Adrenal gland (tissue), 12 donors: Measurements from ENCODE around the gene HSBP1L1. TPM values are rescaled to one million over a fixed set of nuclear protein-coding genes. Genes with fewer than 3 reads are reported as not detected.

Experiments used
- DNase-seq, 7 donors: peaks; one replicate each; pipeline ENCODE4 v3.0.0-alpha.2; 2019 to 2020
- H3K27ac ChIP-seq, 5 donors: fragments of 200-600 bp; sonication (generic) in 4 of 5; 1 replicate in 3 of 5; 2 replicates in 2 of 5; pipeline versions ENCODE4 v1.5.1 to v1.8.0; 2016 to 2020; ENCODE audit warnings: mild to moderate bottlenecking in 1 of 5
- H3K27me3 ChIP-seq: fragments of 200-600 bp; 2 replicates; pipeline ENCODE4 v1.8.0; 2021
- H3K36me3 ChIP-seq, 2 donors: fragments of 200-600 bp; replicated peaks in 1 of 2; 1 replicate in 1 of 2; 2 replicates in 1 of 2; pipeline versions ENCODE4 v1.5.1 to v1.8.0; 2018 to 2022
- H3K4me1 ChIP-seq, 2 donors: fragments of 200-600 bp; replicated peaks in 1 of 2; 1 replicate in 1 of 2; 2 replicates in 1 of 2; pipeline versions ENCODE4 v1.5.1 to v1.8.0; 2018 to 2021
- H3K4me3 ChIP-seq, 4 donors: fragments of 200-600 bp; sonication (generic) in 3 of 4; one replicate each; pipeline ENCODE4 v1.5.1; 2016 to 2018
- H3K9me3 ChIP-seq, 3 donors: fragments of 200-600 bp; sonication (generic) in 1 of 3; replicated peaks in 1 of 3; 1 replicate in 2 of 3; 2 replicates in 1 of 3; pipeline versions ENCODE4 v1.5.1 to v1.8.0; 2016 to 2021
- CTCF ChIP-seq, 6 experiments: fragments of 450-650 bp in 4 of 6; fragments of 200-600 bp in 2 of 6; sonication (generic) in 1 of 6; IDR thresholded peaks; 1 replicate in 5 of 6; 2 replicates in 1 of 6; pipeline versions ENCODE4 v1.5.1 to v1.8.0; 2016 to 2021; ENCODE audit warnings: antibody characterized with exemption in 6 of 6, mild to moderate bottlenecking in 2 of 6, moderate library complexity in 1 of 6
- POLR2A ChIP-seq, 2 donors: fragments of 450-650 bp; IDR thresholded peaks; one replicate each; pipeline ENCODE4 v1.6.1; 2017; ENCODE audit warnings: antibody characterized with exemption in 2 of 2, mild to moderate bottlenecking in 2 of 2, moderate library complexity in 1 of 2
- WGBS, 4 donors: extraction: QIAGEN DNeasy Blood & Tissue Kit in 2 of 4; methylation state at CpG; one replicate each; pipeline versions ENCODE4 v1.1.5 to v1.1.7; 2013 to 2017; 5-methylcytosine and 5-hydroxymethylcytosine counted together
- intact Hi-C, 2 donors: fragments of 100-400 bp; cut with DNase I; formaldehyde crosslinking; loops; one replicate each; pipeline versions ENCODE4 v1.14.1 to v1.15.0; 2022 to 2023
- polyA plus RNA-seq, 3 donors: library from polyadenylated mRNA; stranded (reverse); fragments of 200-250 nt in 2 of 3; fragments of 350-450 nt in 1 of 3; fragmentation: Illumina TruSeq in 1 of 3; extraction: RNeasy Lipid Tissue Mini Kit (QIAGEN cat#74804) in 1 of 3; gene quantifications; one replicate each; pipeline ENCODE4 v1.2.3, GENCODE V29; 2013 to 2014
- total RNA-seq, 9 donors: library from RNA; depleted of rRNA in 4 of 9; stranded (reverse); fragments of >200 nt in 4 of 9; fragments of 120-200 nt in 1 of 9; fragmentation: NEBNext Ultra II Directional in 1 of 9; extraction: Animal tissue kit (Norgen Biotek cat#: 25700) in 1 of 9; gene quantifications; one replicate each; pipeline versions ENCODE4 v1.1.0 to v1.2.4, GENCODE V29; 2013 to 2023
- donor health status: healthy with polysubstance abuse.
- donor health status: Bipolar disorder and iron deficiency.
- donor health status: DM: yes; HTN: yes; CAD: no.
- donor health status: DM: no; HTN: no; CAD: no.
- donor health status: DM: no; HTN: no; CAD: no.
- donor health status: DM: yes; HTN: yes; CAD: no.

The HSBP1L1 gene
- total and polyA plus RNA-seq, 12 donors = 17.3 to 182 (median 36.0) TPM

- Histone ChIP-seq H3K36me3 (no peaks in the 10 kb centered on the region), H3K27ac (no peak overlapping the region), H3K4me3 (no peak overlapping the region), H3K9me3 (no peaks in the 10 kb centered on the region), H3K27me3 (no peaks in the 10 kb centered on the region), H3K4me1 (peaks cover 6 to 23% of the 10 kb centered on the region in 2 donors)
- intact Hi-C loops = loop anchor here in 1 of 2 donors (10.0 kb wide), 1 partner anchor 268 kb away; no protein-coding TSS in a partner anchor
- peak in 4 of 7 donors; percentile 10 to 51 (median 16) for DNase-seq
- TF ChIP-seq CTCF (IDR thresholded peaks at IDR 0.05) (no peak), POLR2A (IDR thresholded peaks at IDR 0.05) (no peak)
- 89 to 91% (median 91%) methylated on average over 5 to 24 of the region's 24 CpGs for WGBS, 4 donors
Measured at GRCh38 chr18:79952996-79953559, 11.4 kb upstream of the HSBP1L1 start.

- no peak overlapping the region for H3K27ac ChIP-seq
- H3K27me3 ChIP-seq = no peaks in the 10 kb centered on the region
- peaks cover 4 to 15% of the 10 kb centered on the region in 2 donors for H3K4me1 ChIP-seq
- intact Hi-C loops = loop anchor here in 1 of 2 donors (10.0 kb wide), 1 partner anchor 269 kb away; no protein-coding TSS in a partner anchor
- TF ChIP-seq CTCF (IDR thresholded peaks at IDR 0.05) = no peak
- TF ChIP-seq POLR2A (IDR thresholded peaks at IDR 0.05) = no peak
- 73 to 87% (median 77%) methylated on average over 7 to 10 of the region's 10 CpGs for WGBS, 4 donors
- no peaks in the 10 kb centered on the region for H3K36me3 ChIP-seq
- no peak overlapping the region for H3K4me3 ChIP-seq
- peak in 3 of 7 donors; percentile 12 to 45 (median 15) for DNase-seq
- H3K9me3 ChIP-seq = no peaks in the 10 kb centered on the region
Measured at GRCh38 chr18:79953971-79954651, 10.3 kb upstream of the HSBP1L1 start.

GRCh38 chr18:79954791-79955190 lies 9.7 kb upstream of the HSBP1L1 start:
- peaks cover 0 to 8% of the 10 kb centered on the region in 2 donors for H3K4me1 ChIP-seq
- no peaks in the 10 kb centered on the region for H3K27me3 ChIP-seq
- TF ChIP-seq POLR2A (IDR thresholded peaks at IDR 0.05) (no peak), CTCF (IDR thresholded peaks at IDR 0.05) (no peak)
- H3K27ac ChIP-seq = no peak overlapping the region
- H3K9me3 ChIP-seq = no peaks in the 10 kb centered on the region
- intact Hi-C loops = loop anchor here in 1 of 2 donors (10.0 kb wide), 1 partner anchor 270 kb away; no protein-coding TSS in a partner anchor
- H3K4me3 ChIP-seq = no peak overlapping the region
- no peaks in the 10 kb centered on the region for H3K36me3 ChIP-seq
- peak in 2 of 7 donors; percentile 19 to 48 for DNase-seq
- 74 to 89% (median 83%) methylated on average over 4 to 5 of the region's 5 CpGs for WGBS, 4 donors

GRCh38 chr18:79955302-79956075 lies 9.0 kb upstream of the HSBP1L1 start:
- no peak for TF ChIP-seq POLR2A (IDR thresholded peaks at IDR 0.05)
- no peak for TF ChIP-seq CTCF (IDR thresholded peaks at IDR 0.05)
- 85 to 94% (median 86%) methylated on average over 12 of the region's 12 CpGs for whole genome bisulfite sequencing, 4 donors

More at GRCh38 chr18:79955302-79956075, 9.0 kb upstream of the HSBP1L1 start:
- intact Hi-C loops = loop anchor here in 1 of 2 donors (10.0 kb wide), 1 partner anchor 271 kb away; no protein-coding TSS in a partner anchor
- DNase-seq = peak in 1 of 7 donors; percentile 1
- Histone ChIP-seq H3K27ac (no peak overlapping the region), H3K4me1 (peaks cover 0 to 1% of the 10 kb centered on the region in 2 donors), H3K27me3 (no peaks in the 10 kb centered on the region), H3K36me3 (no peaks in the 10 kb centered on the region), H3K4me3 (no peak overlapping the region), H3K9me3 (no peaks in the 10 kb centered on the region)
